MV-4-11 (cell line): ENCODE data around the gene GPR107.

Experiments
- DNase-seq: peaks from one replicate; lab custom pipeline; 2025; lab: John Stamatoyannopoulos, UW

The GPR107 gene

GRCh38 chr9:130185017-130185416 lies 131.3 kb downstream of the GPR107 start:
- DNase-seq: no peak

- no peak for DNase-seq
These were observed 131.9 kb downstream of the GPR107 start for GRCh38 chr9:130185490-130186031.

GRCh38 chr9:130186051-130186450 lies 132.3 kb downstream of the GPR107 start:
- DNase-seq: no peak

GRCh38 chr9:130186839-130187522 lies 133.3 kb downstream of the GPR107 start:
- DNase-seq: peak; percentile 54

GRCh38 chr9:130187523-130187846 lies 133.8 kb downstream of the GPR107 start:
- DNase-seq: no peak

GRCh38 chr9:130188860-130189481 lies 135.3 kb downstream of the GPR107 start:
- DNase-seq: no peak
